H1 (cell line): ENCODE data around the gene PDZRN3. TPM values are rescaled to one million over a fixed set of nuclear protein-coding genes. Genes with fewer than 3 reads are reported as not detected.

Experiments
- CTCF ChIA-PET: fragments of 300-600 bp; sonication (Branson Sonifier 250); formaldehyde crosslinking; loops from one replicate; lab custom pipeline; 2021; ENCODE audit not compliant: partially characterized antibody; lab: Charles Lee
- POLR2A ChIA-PET: fragments of 300-600 bp; sonication (Branson Sonifier 250); formaldehyde crosslinking; loops from one replicate; lab custom pipeline; 2021; ENCODE audit warnings: inconsistent platforms; ENCODE audit not compliant: partially characterized antibody; lab: Charles Lee
- DNase-seq, 2 experiments: peaks; one replicate each; pipeline versions ENCODE4 v3.0.0 to v3.0.0-alpha.2; 2010 to 2022; ENCODE audit warnings: low spot score in 2 of 2, low read depth in 1 of 2, mixed read lengths in 1 of 2
- FAIRE-seq: peaks from 2 replicates; lab custom pipeline; 2011; peaks lifted over from hg19 to GRCh38; lab: Jason Lieb, UNC
- H2AFZ ChIP-seq: 2 replicates; pipeline ENCODE4 v1.8.1; 2012; ENCODE audit warnings: low read length, inconsistent platforms
- H2AK5ac ChIP-seq: 2 replicates; pipeline ENCODE4 v1.6.1; 2013; ENCODE audit warnings: low read depth, low read length
- H2BK120ac ChIP-seq: replicated peaks from 2 replicates; pipeline ENCODE3; 2013; ENCODE audit warnings: low read depth, low read length, inconsistent platforms
- H2BK12ac ChIP-seq: 2 replicates; pipeline ENCODE4 v1.6.1; 2013; ENCODE audit warnings: low read depth, low read length
- H2BK15ac ChIP-seq: 2 replicates; pipeline ENCODE4 v1.6.1; 2013; ENCODE audit warnings: low read length
- H2BK20ac ChIP-seq: 2 replicates; pipeline ENCODE4 v1.6.1; 2013; ENCODE audit warnings: low read length
- H2BK5ac ChIP-seq: 2 replicates; pipeline ENCODE4 v1.6.1; 2013; ENCODE audit warnings: low read depth, low read length
- H3K14ac ChIP-seq: 2 replicates; pipeline ENCODE4 v1.6.1; 2013; ENCODE audit warnings: inconsistent platforms; ENCODE audit not compliant: insufficient read length
- H3K18ac ChIP-seq: 2 replicates; pipeline ENCODE4 v1.6.1; 2013; ENCODE audit warnings: low read length; ENCODE audit errors: extremely low read depth
- H3K23ac ChIP-seq: 2 replicates; pipeline ENCODE4 v1.6.1; 2013; ENCODE audit warnings: inconsistent platforms; ENCODE audit not compliant: insufficient read length
- H3K23me2 ChIP-seq: 2 replicates; pipeline ENCODE4 v1.6.1; 2013; ENCODE audit warnings: low read depth, low read length
- H3K27ac ChIP-seq: 2 replicates; pipeline ENCODE4 v1.6.1; 2011; ENCODE audit warnings: low read depth, low read length, inconsistent platforms
- H3K27me3 ChIP-seq, 4 experiments: replicated peaks in 1 of 4; 1 replicate in 1 of 4; 2 replicates in 3 of 4; pipeline versions ENCODE4 v1.6.1 to v1.8.1; 2011 to 2013; ENCODE audit warnings: low read length in 3 of 4, mild to moderate bottlenecking in 3 of 4, inconsistent platforms in 2 of 4, mixed read lengths in 2 of 4, moderate library complexity in 1 of 4; ENCODE audit not compliant: control insufficient read depth in 3 of 4, insufficient read depth in 3 of 4; ENCODE audit errors: extremely low read depth in 1 of 4
- H3K36me3 ChIP-seq, 4 experiments: 2 replicates each; pipeline versions ENCODE4 v1.6.1 to v1.8.1; 2011 to 2013; ENCODE audit warnings: mild to moderate bottlenecking in 4 of 4, low read length in 3 of 4, moderate library complexity in 2 of 4, control low read depth in 1 of 4, inconsistent platforms in 1 of 4; ENCODE audit not compliant: insufficient read depth in 4 of 4, control insufficient read depth in 2 of 4
- H3K4ac ChIP-seq: replicated peaks from 2 replicates; pipeline ENCODE3; 2013; ENCODE audit warnings: low read length, low read depth, mixed read lengths, inconsistent platforms; ENCODE audit not compliant: insufficient read length
- H3K4me1 ChIP-seq, 4 experiments: replicated peaks in 1 of 4; 1 replicate in 1 of 4; 2 replicates in 3 of 4; pipeline versions ENCODE4 v1.6.1 to v1.8.1; 2011 to 2013; ENCODE audit warnings: low read length in 3 of 4, inconsistent platforms in 2 of 4, mixed read lengths in 1 of 4; ENCODE audit not compliant: insufficient read depth in 4 of 4, control insufficient read depth in 3 of 4
- H3K4me2 ChIP-seq, 2 experiments: 2 replicates each; pipeline versions ENCODE4 v1.6.1 to v1.8.1; 2011 to 2013; ENCODE audit warnings: low read depth in 2 of 2, low read length in 2 of 2, control low read depth in 1 of 2, inconsistent platforms in 1 of 2, mild to moderate bottlenecking in 1 of 2; ENCODE audit not compliant: insufficient read depth in 1 of 2
- H3K4me3 ChIP-seq, 4 experiments: fragments of 200-600, 300-600 bp in 1 of 4; sonication (generic), shearing (Covaris generic), sonication (Bioruptor Twin) in 1 of 4; 2 replicates each; pipeline versions ENCODE4 v1.5.1 to v1.8.1; 2011 to 2016; ENCODE audit warnings: low read length in 4 of 4, low read depth in 3 of 4, control low read depth in 2 of 4, inconsistent platforms in 2 of 4, mild to moderate bottlenecking in 2 of 4, mixed read lengths in 1 of 4, moderate library complexity in 1 of 4; ENCODE audit not compliant: insufficient read depth in 2 of 4; ENCODE audit errors: extremely low read depth in 1 of 4
- H3K56ac ChIP-seq: replicated peaks from 2 replicates; pipeline ENCODE3; 2013; ENCODE audit warnings: low read depth, mild to moderate bottlenecking, mixed read lengths, low read length, inconsistent platforms; ENCODE audit not compliant: insufficient read length
- H3K79me1 ChIP-seq: 2 replicates; pipeline ENCODE4 v1.6.1; 2013; ENCODE audit warnings: low read depth, low read length, control low read depth
- H3K79me2 ChIP-seq, 2 experiments: 2 replicates each; pipeline versions ENCODE4 v1.6.1 to v1.8.1; 2012 to 2013; ENCODE audit warnings: low read length in 2 of 2, mild to moderate bottlenecking in 2 of 2, inconsistent platforms in 1 of 2; ENCODE audit not compliant: insufficient read depth in 2 of 2, control insufficient read depth in 1 of 2
- H3K9ac ChIP-seq, 4 experiments: replicated peaks in 1 of 4; 1 replicate in 1 of 4; 2 replicates in 3 of 4; pipeline versions ENCODE4 v1.6.1 to v1.8.1; 2011 to 2013; ENCODE audit warnings: low read depth in 3 of 4, low read length in 3 of 4, control low read depth in 2 of 4, mild to moderate bottlenecking in 2 of 4, moderate library complexity in 2 of 4, inconsistent platforms in 1 of 4; ENCODE audit errors: extremely low read depth in 1 of 4
- H3K9me3 ChIP-seq, 2 experiments: 2 replicates each; pipeline versions ENCODE4 v1.6.1 to v1.8.1; 2012 to 2013; ENCODE audit warnings: mild to moderate bottlenecking in 2 of 2, moderate library complexity in 2 of 2, control low read depth in 1 of 2, inconsistent platforms in 1 of 2, low read depth in 1 of 2, low read length in 1 of 2, mixed read lengths in 1 of 2; ENCODE audit not compliant: insufficient read depth in 2 of 2
- H4K20me1 ChIP-seq, 2 experiments: replicated peaks in 1 of 2; 2 replicates each; pipeline versions ENCODE3 to v1.8.1; 2011 to 2013; ENCODE audit warnings: inconsistent platforms in 2 of 2, low read length in 2 of 2, mild to moderate bottlenecking in 1 of 2; ENCODE audit not compliant: insufficient read depth in 2 of 2, control insufficient read depth in 1 of 2
- H4K5ac ChIP-seq: 2 replicates; pipeline ENCODE4 v1.6.1; 2013; ENCODE audit warnings: low read length, low read depth, mixed read lengths, inconsistent platforms; ENCODE audit not compliant: insufficient read length
- H4K8ac ChIP-seq: 2 replicates; pipeline ENCODE4 v1.8.0; 2013; ENCODE audit warnings: mild to moderate bottlenecking, moderate library complexity, low read length, inconsistent platforms; ENCODE audit not compliant: insufficient read depth; ENCODE audit errors: extremely low read depth
- H4K91ac ChIP-seq: replicated peaks from 2 replicates; pipeline ENCODE3; 2013; ENCODE audit warnings: low read length, mixed read lengths, inconsistent platforms; ENCODE audit not compliant: insufficient read length
- RAD21 ChIP-seq, 2 experiments: IDR thresholded peaks in 1 of 2; conservative IDR thresholded peaks in 1 of 2; 2 replicates each; pipeline ENCODE4 v1.6.1; 2011; ENCODE audit warnings: low read depth in 2 of 2, low read length in 2 of 2, improper control_type of control experiment in 1 of 2, inconsistent platforms in 1 of 2, mild to moderate bottlenecking in 1 of 2, moderate library complexity in 1 of 2
- RBBP5 ChIP-seq: IDR thresholded peaks from 2 replicates; pipeline ENCODE4 v1.7.1; 2012; ENCODE audit warnings: low read depth, mild to moderate bottlenecking, inconsistent platforms, low read length, moderate library complexity, borderline replicate concordance
- WGBS, 2 experiments: shearing (Covaris generic) in 1 of 2; methylation state at CpG; one replicate each; pipeline versions ENCODE4 v1.1.6 to v1.1.7; 2013 to 2015; ENCODE audit warnings: low lambda C conversion rate in 2 of 2, mixed read lengths in 2 of 2, inconsistent platforms in 1 of 2, low coverage in 1 of 2, missing lambda C conversion rate in 1 of 2; ENCODE audit not compliant: insufficient replicate concordance in 2 of 2, insufficient coverage in 1 of 2, insufficient read length in 1 of 2; ENCODE audit errors: extremely low coverage in 1 of 2, missing lambda C conversion rate in 1 of 2; 5-methylcytosine and 5-hydroxymethylcytosine counted together
- polyA plus RNA-seq, 7 experiments: library from polyadenylated mRNA; depleted of rRNA in 3 of 7; stranded (reverse) in 5 of 7; unstranded in 2 of 7; fragments of >200 nt in 5 of 7; fragments of 200-250 nt in 2 of 7; gene quantifications; 1 replicate in 5 of 7; 2 replicates in 1 of 7; 4 replicates in 1 of 7; pipeline versions ENCODE4 v1.2.1 to v1.2.3, GENCODE V29; 2011 to 2013; ENCODE audit warnings: missing spikeins in 2 of 7, mixed read lengths in 2 of 7
- total RNA-seq: library from RNA; stranded (reverse); fragmentation: NEBNext Ultra II Directional; extraction: Animal tissue kit (Norgen Biotek cat#: 25700); gene quantifications from 2 replicates; pipeline ENCODE4 v1.2.1, GENCODE V29; 2021
- TF ChIP-seq, protein P1 (sequence below), 3 experiments: IDR thresholded peaks; 1 replicate in 2 of 3; 2 replicates in 1 of 3; pipeline versions ENCODE4 v1.5.1 to v1.6.1; 2011; ENCODE audit warnings: low read length in 3 of 3, mild to moderate bottlenecking in 3 of 3, inconsistent platforms in 2 of 3, low read depth in 1 of 3, moderate library complexity in 1 of 3; ENCODE audit not compliant: insufficient read depth in 1 of 3; ENCODE audit errors: control extremely low read depth in 1 of 3

Gene PDZRN3
- total and polyA plus RNA-seq, 2 of the 8 experiments (the other 6 are each of a cell fraction or from before 2014, with no cell fraction given) = 4.2 to 20.5 TPM

DNA sequence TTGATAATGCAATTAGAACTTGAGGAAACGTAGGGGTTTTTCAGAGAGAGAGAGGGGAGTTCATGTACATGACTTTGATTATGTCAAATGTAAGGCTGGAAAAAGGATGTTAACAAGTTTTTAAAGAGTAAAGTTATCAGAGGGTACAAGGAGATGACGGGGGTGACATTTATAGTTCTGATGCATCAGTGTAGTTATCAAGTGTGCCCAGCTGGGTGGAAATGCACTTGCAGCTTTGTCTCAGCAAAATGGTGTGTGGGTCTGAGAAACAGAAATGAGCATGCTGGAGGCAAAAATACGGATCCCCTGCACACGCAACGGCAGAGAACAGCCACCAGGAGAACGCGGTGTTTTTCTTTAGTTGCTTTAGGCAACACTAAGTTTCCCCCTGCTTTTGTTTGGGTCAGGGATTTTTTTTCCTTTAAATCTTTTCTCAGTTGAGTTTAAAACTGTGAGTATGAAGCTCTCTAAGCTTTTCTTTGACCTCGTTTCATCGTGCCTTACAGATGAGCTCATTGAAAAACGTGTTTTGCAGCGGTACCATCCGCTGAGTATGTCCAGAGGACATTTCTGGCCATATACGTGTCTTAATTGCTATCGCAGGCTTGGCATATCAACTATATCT, 205.4 kb downstream of the PDZRN3 start:
- no peaks in the 10 kb centered on the region; a peak in 2 of 7 replicates for H3K4me1 ChIP-seq
- no peaks in the 10 kb centered on the region for H3K79me2 ChIP-seq
- DNase-seq (no peak), FAIRE-seq (peak; percentile 91)
- H2AK5ac ChIP-seq = no peak overlapping the region
- CTCF ChIA-PET = interaction anchor here (0.7 to 2.4 kb wide), 23 partner anchors 8 to 316 kb away, joined by 3 to 20 read pairs (median 4); no protein-coding TSS in a partner anchor
- no peaks in the 10 kb centered on the region for H3K23me2 ChIP-seq
- no peak overlapping the region for H4K91ac ChIP-seq
- H2BK20ac ChIP-seq = no peak overlapping the region
- no peak overlapping the region for H3K27ac ChIP-seq
- no peak overlapping the region for H2AFZ ChIP-seq
- no peaks in the 10 kb centered on the region for H3K27me3 ChIP-seq
- H2BK12ac ChIP-seq = no peak overlapping the region
- H3K4me3 ChIP-seq = no peak overlapping the region
- H2BK15ac ChIP-seq = no peak overlapping the region
- H3K36me3 ChIP-seq = no peaks in the 10 kb centered on the region
- H3K23ac ChIP-seq = no peak overlapping the region
- H3K9me3 ChIP-seq = no peaks in the 10 kb centered on the region
- POLR2A ChIA-PET = no interaction called here
- TF ChIP-seq RBBP5 (no peak), RAD21 (IDR thresholded peaks at IDR 0.05 in 1 of 2, conservative IDR thresholded peaks at IDR 0.05 in 1 of 2; ENCODE audit: low read depth in 2 of 2, low read length in 2 of 2) (peak; percentile 29 to 38; a peak in 3 of 4 replicates)
- TF ChIP-seq, protein P1, sequence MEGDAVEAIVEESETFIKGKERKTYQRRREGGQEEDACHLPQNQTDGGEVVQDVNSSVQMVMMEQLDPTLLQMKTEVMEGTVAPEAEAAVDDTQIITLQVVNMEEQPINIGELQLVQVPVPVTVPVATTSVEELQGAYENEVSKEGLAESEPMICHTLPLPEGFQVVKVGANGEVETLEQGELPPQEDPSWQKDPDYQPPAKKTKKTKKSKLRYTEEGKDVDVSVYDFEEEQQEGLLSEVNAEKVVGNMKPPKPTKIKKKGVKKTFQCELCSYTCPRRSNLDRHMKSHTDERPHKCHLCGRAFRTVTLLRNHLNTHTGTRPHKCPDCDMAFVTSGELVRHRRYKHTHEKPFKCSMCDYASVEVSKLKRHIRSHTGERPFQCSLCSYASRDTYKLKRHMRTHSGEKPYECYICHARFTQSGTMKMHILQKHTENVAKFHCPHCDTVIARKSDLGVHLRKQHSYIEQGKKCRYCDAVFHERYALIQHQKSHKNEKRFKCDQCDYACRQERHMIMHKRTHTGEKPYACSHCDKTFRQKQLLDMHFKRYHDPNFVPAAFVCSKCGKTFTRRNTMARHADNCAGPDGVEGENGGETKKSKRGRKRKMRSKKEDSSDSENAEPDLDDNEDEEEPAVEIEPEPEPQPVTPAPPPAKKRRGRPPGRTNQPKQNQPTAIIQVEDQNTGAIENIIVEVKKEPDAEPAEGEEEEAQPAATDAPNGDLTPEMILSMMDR (IDR thresholded peaks at IDR 0.05; ENCODE audit: control extremely low read depth in 1 of 3, insufficient read depth in 1 of 3, low read depth in 1 of 3, low read length in 3 of 3) = peak; percentile 29 to 70 (median 69); a peak in 3 of 4 replicates
- no peak overlapping the region for H3K4ac ChIP-seq
- H4K20me1 ChIP-seq = peaks cover 2 to 4% of the 10 kb centered on the region in 2 experiments
- no peak overlapping the region for H3K9ac ChIP-seq
- H2BK120ac ChIP-seq = no peak overlapping the region
- no peak overlapping the region for H4K8ac ChIP-seq
- H3K4me2 ChIP-seq = no peak overlapping the region
- H3K14ac ChIP-seq = no peak overlapping the region
- H3K18ac ChIP-seq = no peak overlapping the region
- no peak overlapping the region for H2BK5ac ChIP-seq
- H3K79me1 ChIP-seq = no peaks in the 10 kb centered on the region
- no peak overlapping the region for H4K5ac ChIP-seq
- 84% methylated on average over 14 of the region's 14 CpGs; no CpG with 5 or more reads in 1 of the 2 experiments for WGBS, 2 experiments
- H3K56ac ChIP-seq = no peak overlapping the region
